RPMI7951 (cell line): ENCODE measurements around the gene PIK3R4. TPM values are rescaled to one million over a fixed set of nuclear protein-coding genes. Genes with fewer than 3 reads are reported as not detected.

Experiments
- DNase-seq: peaks from one replicate; pipeline ENCODE4 v3.0.0-alpha.2; 2012; ENCODE audit warnings: low read depth
- total RNA-seq: library from RNA; depleted of rRNA; stranded (reverse); fragments of >200 nt; shearing (Covaris generic); gene quantifications from 2 replicates; pipeline ENCODE4 v1.2.3, GENCODE V29; 2014

The PIK3R4 gene
- total RNA-seq, 1 experiment from 2014 or later = 56.1 TPM

- DNase-seq = no peak
Measured at GRCh38 chr3:130688697-130689470, 57.7 kb downstream of the PIK3R4 start.

- no peak for DNase-seq
Measured at GRCh38 chr3:130688015-130688688, 58.5 kb downstream of the PIK3R4 start.

GRCh38 chr3:130687327-130687726, 59.3 kb downstream of the PIK3R4 start:
- DNase-seq = no peak

- no peak for DNase-seq
Measured at GRCh38 chr3:130686833-130687232, 59.8 kb downstream of the PIK3R4 start.

- no peak for DNase-seq
Measured at GRCh38 chr3:130682131-130682530, 64.5 kb downstream of the PIK3R4 start.

GRCh38 chr3:130679218-130679617, 67.4 kb downstream of the PIK3R4 start:
- DNase-seq = no peak

- no peak for DNase-seq
Measured at GRCh38 chr3:130677343-130677742, 69.3 kb downstream of the PIK3R4 start.

- no peak for DNase-seq
Measured at GRCh38 chr3:130671545-130672312, 74.9 kb downstream of the PIK3R4 start.

- no peak for DNase-seq
Measured at GRCh38 chr3:130669740-130670139, 76.9 kb downstream of the PIK3R4 start.

GRCh38 chr3:130663092-130663491, 83.5 kb downstream of the PIK3R4 start:
- DNase-seq = no peak

- no peak for DNase-seq
Measured at GRCh38 chr3:130662501-130662996, 84.1 kb downstream of the PIK3R4 start.

GRCh38 chr3:130661140-130661891, 85.3 kb downstream of the PIK3R4 start:
- DNase-seq = no peak

- no peak for DNase-seq
Measured at GRCh38 chr3:130659911-130660310, 86.7 kb downstream of the PIK3R4 start.

GRCh38 chr3:130658678-130659077, 88.0 kb downstream of the PIK3R4 start:
- DNase-seq = peak; percentile 84

- no peak for DNase-seq
Measured at GRCh38 chr3:130656627-130657026, 90.0 kb downstream of the PIK3R4 start.

GRCh38 chr3:130654921-130655320, 91.7 kb downstream of the PIK3R4 start:
- no peak for DNase-seq

GRCh38 chr3:130654091-130654490, 92.5 kb downstream of the PIK3R4 start:
- DNase-seq = no peak

- no peak for DNase-seq
Measured at GRCh38 chr3:130649061-130649654, 97.5 kb downstream of the PIK3R4 start.

- DNase-seq = no peak
Measured at GRCh38 chr3:130648293-130648692, 98.3 kb downstream of the PIK3R4 start.

GRCh38 chr3:130645261-130645660, 101.4 kb downstream of the PIK3R4 start:
- DNase-seq = no peak

GRCh38 chr3:130644628-130645253, 101.9 kb downstream of the PIK3R4 start:
- DNase-seq = no peak
